GM18870 (cell line): ENCODE data around the gene BBIP1.

Source experiments
- ATAC-seq: cut with Tn5 transposase; IDR thresholded peaks from one replicate; pipeline ENCODE4 v1.9.1; 2021; ENCODE audit warnings: moderate library complexity; ENCODE audit not compliant: unreplicated experiment

The BBIP1 gene

DNA sequence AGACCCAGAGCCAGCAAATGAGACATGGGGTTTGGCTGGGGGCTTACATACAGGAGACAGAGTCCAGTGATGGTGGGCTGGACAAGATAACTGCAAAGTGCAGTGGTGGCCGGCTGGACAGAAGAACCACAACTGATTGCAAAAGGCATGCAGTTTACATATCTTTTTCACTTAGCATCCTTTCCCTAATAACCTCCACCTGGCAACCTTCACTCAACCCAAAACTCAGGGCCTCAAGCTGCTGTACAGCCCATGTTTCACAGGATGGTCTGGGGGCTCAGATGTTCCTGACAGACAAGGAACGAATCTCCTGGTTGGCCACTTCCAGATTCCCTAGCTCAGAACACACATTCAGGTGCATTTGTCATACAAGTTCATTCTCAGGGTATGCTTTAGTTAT, 55.0 kb downstream of the BBIP1 start:
- no peak for ATAC-seq

DNA sequence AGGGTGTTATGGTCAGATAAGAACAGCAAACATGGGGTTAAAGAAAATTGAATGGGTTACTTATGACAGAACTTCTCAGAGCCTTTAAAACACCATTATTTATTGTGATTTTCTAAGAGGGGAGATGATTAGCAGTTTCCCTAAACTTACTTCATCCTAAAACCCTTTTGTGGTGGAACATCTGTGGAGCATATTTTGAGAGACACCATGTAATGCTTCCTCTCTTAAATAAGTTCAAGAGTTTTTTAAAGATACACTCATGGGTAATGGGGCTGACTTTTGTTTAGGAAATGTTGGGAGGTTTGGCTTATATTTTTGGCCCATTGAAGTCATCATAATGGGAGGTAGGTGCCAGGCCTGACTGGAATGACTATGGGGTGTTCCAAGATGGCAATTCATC, 55.6 kb downstream of the BBIP1 start:
- ATAC-seq: no peak

DNA sequence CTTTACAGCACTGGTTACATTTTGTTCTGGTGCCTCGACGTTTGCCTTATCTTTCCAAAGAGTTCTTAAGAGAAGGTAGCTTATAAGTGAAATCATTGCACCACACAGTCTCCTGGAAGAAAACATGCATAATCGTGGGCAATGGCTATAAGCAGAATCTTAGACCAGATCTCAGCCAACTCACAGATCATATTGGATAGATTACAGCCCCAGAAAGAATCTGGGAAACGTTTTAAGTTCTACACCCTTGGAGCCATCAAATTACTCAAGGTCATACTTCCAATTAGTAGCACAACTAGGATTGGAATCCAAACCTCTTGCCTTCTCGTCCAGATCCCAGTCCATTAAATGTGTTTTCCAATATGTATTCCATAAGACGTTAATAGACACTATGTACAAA, 56.0 kb downstream of the BBIP1 start:
- ATAC-seq: no peak

DNA sequence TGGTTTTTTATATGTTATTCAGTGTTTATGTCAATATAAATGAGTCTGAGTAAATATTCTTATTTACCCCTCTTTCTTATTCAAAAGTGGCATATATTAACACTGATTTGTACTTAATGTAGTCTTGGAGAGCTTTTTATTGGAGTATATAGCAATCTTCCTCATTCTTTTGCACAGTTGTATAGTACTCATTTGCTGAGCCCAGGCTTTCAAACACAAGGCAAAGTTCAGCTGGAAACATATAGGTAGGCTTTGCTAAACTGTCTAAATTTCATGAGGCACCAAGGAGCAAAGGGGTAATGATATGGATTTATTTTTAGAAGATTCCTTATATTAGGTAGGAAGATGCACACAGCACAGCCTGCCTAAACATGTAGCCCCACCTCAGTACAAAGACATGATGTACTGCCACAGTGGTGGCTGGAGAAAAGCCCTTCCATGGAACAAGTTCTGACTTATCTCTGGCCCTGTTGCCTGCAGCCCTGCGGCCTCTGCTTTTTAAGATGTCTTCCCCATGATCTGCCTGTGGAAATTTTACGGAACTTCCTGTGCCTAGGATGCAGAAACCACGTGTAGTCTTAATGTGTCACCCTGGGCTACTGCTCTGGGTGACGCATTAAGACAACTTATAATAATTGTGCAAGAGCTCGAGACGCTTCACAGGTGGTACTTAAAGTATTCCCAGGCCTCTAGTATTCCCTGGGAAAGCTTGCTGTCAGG, 56.9 kb downstream of the BBIP1 start:
- no peak for ATAC-seq

DNA sequence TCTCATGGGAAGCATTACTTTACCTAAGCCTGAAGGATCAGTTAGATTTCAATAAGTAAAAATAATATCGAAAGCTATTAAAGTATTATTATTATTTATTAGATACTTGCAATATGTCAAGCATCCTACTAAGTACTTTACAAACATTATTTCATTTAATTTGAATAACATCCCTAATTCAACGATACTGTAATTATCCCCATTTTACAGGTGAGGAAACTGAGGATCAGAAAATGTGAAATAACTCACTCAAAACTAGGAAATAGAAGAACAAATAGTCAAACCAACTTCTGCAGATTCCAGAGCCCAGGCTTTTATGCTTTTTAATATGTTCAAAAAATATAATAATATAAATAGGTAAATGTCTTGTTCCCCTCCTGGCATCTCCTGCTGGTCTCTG, 57.5 kb downstream of the BBIP1 start:
- ATAC-seq: no peak

DNA sequence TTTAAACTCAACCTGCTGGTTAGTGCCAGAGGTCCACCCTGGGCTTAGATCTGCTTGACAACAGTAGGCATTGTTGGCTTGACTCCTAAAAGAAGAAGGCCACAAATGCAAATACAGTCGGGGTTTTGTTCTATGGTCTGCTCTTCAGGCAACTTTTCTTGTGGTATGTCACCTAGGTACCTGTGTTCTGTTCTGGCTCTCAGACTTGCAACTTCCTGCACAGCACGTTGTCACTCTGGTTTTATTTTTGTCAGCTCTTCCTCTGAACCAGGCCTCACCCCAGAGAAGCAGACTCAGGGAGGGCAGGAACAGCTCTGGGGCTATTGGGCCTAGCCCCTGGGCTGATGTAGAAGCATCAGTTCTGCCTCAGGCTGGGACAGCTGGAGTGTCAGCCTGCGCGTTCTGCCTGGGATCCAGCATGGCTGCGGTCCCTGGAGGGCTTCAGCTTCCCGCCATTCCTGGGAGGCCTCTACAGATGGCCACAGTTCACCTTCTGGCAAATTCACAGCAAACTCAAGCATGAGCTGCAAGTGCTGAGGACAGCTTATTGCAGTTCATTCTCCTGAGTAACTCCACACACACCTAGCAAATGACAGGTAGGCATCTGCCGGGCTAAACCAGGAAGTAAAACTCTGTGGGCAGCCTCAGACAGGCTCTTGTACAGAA, 58.3 kb downstream of the BBIP1 start:
- ATAC-seq: peak; percentile 39

DNA sequence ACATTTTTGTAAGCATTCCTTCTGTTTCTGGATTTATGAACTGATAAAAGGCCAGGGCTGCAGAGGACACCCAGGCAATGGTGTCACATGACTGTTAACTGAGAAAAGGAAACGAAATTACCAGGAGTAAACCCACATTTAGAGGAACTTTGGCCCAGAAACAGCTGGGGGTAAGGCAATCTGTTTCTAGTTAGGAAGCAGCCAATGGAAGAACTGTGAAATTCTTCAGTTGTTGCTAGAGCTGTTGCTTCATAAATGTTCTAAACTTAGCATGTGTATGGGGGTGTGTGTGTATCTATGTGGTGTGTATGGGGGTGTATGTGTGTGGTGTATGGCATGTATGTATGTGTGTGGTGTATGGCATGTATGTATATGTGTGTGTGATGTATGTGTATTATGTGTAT, 59.0 kb downstream of the BBIP1 start:
- ATAC-seq: no peak

DNA sequence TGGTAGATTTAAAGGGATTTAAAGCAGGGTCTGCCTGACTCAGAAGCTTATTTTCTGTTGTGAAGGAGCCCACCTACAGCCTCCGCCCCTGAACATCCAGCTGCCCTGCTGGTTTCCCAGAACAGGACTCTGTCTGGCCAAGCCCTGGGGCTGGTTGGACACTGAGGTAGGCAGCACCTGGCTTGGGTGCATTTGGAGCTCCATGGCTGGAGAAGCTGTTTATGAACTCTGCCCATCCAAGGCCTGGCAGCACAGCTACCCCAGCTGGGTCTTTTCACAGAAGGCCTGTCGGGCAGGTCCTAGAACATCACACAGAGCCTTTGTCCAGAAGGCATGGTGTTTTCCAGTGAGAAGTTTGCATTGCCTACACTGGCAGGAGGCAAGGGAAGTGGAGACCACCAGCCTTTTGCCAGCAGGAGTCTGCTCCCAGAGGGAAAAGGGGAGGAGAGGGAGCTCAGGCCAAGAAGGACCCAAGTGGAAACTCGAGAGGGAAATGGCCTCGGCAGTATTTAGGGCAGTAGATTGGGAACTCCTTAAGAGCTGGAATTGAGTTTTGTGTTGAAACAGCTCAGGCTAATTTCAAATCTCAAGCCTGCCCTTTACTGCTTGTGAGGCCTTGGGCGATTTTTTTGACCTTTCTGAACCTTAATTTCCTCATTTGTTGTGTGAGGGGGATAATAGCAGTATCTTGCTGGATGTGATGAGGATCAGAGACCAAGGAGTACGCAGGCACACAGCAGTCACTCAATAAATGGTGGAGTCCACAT, 59.6 kb downstream of the BBIP1 start:
- no peak for ATAC-seq

DNA sequence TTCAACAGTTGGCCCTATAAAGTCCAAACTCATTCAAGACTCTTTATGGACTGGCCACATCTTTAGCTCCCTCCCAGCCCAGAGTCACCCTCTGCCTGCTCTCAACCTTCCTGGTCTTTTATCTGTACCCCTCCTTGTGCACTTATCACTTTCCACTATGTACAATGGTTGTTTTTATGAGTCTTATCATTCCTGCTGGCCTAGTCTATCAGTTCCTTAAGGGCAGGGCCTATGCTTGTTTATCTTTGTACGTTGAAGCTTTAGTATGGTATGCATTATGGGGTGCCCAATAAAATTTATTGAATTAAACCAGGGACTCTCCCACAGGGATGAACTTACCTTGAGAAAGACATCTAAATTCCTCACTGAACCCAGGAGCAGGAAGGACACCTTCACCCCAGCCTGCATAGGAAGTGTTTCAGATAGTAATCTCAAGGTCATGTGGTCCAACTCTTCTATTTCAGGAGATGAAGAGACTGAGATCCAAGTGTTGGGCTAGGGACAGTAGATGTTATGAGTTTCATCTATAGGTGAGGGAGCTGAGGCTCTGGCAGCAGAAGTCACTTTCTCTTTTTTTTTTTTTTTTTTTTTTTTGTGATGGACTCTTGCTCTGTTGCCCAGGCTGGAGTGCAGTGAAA, 60.6 kb downstream of the BBIP1 start:
- no peak for ATAC-seq

DNA sequence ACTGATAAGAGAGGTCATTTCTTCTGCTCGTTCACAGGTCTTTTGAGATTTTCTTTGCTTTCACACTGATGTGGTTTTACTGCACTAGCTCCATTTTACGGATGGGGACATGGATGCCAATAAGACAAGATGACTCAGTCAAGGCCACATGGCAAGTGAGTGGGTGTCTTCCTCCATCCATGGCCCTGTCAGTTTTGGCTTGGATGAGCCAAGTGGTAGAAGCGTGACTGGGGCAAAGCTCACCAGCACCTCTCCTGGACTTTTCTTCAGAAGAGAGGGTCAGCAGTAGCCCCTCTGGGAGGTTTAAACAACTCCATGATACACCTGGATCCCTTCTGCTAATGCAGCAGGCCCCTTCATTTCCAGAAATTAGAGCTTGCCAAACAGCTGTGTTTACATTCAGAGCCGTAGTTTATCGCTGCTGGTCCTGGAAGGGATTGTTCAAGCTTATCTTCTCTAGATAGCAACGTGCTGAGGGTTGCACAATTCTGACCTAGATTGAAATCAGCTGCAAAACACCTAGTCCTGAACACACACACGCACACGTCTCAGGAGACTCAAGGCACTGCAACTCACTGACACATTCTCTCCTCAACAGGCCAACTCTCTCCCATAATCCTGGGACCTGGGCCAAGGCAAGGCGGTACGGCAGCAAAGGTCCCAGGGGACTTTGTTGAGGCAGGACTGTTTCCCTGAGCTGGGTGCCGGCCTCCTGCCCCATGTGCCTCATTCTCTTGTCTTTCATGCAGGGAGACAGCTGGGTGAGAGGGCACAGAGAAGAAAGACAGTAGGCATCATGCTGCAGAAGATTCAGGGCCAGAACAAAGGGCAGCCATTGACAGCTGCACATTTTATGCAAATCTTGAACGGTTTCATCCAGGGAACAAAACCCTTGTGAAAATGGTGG, 61.5 kb downstream of the BBIP1 start:
- peak; percentile 29 for ATAC-seq

DNA sequence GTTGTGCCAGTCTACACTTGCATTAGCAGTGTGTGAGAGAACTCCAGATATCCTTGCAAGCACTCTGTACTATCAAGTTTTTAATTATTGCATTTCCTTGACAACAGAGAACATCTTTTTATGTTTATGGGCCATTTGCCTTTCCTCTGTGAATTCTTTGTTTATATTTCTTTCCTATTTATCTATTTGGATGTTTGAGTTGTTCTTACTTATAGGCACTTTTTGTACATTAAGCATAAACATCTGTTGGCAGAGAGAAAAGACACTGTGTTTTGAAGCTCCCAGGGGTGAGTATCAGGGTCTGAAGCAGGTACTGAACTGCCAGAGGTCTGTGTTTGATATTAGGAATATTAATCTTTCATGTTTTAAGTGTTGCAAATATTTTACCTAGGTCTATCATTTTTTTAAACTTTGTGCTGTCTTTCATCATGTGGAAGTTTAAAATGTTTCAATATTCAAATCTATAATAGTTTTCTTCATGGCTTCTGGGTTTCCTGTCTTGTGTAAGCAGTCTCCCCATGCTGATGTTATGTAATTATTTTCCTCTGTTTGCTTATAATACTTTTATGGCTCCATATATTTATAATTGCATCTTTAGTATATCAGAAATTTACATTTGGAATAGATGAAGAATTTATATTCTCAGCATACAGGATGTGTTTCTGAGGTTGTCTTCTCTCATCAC, 64.9 kb downstream of the BBIP1 start:
- ATAC-seq: no peak

DNA sequence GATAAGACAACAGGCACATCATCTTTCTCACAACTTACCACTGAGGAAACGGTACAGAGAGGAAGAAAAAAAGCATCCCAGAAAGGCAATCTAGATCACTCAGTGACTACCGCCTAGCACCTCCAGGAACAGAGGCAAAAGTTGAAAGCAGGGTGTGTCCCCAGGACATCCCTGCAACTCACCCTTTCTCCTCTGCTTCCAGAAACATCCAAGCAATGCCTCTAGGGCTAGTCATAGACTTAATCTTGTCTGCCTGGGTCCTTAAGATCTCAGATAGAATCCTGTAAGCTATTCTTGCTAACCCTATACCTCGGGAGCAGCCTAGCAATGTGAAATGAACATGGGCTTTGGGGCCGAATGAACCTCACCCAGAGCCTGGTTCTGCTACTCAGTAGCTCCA, 66.0 kb downstream of the BBIP1 start:
- ATAC-seq: no peak

DNA sequence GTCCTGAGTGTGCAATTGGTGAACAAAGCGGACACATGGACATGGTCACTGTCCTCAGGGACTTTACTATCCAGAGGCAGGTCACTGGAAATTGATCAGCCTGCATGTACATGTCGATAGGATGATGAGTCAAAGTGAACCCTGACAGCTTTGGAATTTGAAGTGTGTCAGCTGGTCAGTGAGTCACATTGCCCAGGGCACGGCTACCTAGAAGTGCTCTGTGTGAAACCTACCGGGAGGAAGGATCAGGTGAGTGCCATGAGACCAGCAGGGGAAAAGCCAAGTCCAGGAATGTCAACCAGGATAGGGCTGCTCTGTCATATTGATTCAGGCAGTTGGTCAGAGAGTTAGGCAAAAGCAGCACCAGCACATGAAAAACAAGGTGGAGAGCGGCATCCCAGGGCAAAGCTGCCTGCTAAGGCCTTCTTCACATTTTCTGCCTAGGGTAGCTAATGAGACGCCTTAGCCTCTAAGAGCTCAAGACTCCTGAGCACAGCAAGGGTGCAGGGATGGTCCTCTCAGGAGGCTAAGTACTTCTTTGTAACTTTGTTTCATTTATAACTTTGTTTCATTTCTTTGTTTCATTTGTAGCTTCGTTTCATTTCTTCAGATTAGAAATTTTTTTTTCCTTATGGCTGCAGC, 66.6 kb downstream of the BBIP1 start:
- no peak for ATAC-seq

DNA sequence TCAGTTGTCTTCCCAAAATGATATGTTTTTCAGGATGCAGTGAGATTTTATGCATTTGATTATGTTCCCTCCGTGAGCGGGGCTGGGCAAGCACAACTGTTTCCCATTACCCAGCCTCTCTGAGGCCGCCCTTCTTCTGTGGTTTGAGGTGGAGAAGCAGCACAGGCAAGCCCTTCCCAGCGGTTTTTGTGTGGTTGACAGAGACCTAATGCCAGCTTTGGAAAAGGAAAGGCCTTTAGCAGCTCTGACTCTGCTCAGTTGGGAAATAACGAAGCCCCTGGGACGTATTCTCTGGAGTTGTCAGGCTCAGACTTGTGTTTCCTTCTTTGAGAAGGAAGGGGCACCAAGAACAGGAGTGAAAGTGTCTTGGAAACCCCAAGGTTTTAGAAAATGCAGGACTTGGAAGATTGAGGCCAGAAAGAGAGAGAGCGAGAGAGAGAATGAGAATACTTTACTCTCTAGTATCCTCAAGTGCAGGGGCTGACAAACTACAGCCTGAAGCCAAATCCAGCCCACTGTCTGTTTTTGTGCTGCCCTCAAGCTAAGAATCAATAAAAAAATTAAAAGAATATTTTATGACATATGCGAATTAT, 67.9 kb downstream of the BBIP1 start:
- no peak for ATAC-seq

DNA sequence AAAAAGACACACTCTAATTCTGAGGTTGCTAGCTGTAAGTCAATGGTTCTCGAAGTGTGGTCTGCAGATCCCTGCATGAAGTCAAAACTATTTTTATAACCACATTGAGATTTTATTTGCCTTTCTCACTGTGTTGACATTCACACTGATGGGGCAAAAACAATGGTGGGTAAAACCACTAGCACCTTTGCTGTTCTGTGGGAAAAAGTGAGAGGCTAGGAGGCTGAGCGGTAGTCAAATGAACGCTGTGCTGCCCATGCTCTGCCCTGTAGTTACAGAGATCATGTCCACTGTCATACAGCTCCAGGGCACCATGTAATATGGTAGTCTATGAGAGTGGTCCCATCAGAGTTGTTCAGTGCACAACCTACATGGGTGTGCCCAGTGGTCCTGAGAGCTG, 68.9 kb downstream of the BBIP1 start:
- no peak for ATAC-seq
